GM23338 (cell line): Measurements from ENCODE around the gene PTPRS. TPM values are rescaled to one million over a fixed set of nuclear protein-coding genes. Genes with fewer than 3 reads are reported as not detected.

Experiments
- ATAC-seq: fragments of 200-7000 bp; cut with Tn5 transposase; 3 replicates; pipeline ENCODE4 v1.9.1; 2020
- DNase-seq: peaks from one replicate; pipeline ENCODE4 v3.0.0-alpha.2; 2015; ENCODE audit warnings: low spot score
- H2AFZ ChIP-seq: fragments of 200-600 bp; sonication (generic); 2 replicates; pipeline ENCODE4 v1.8.0; 2016; ENCODE audit warnings: antibody characterized with exemption, mild to moderate bottlenecking, moderate library complexity
- H3F3A ChIP-seq: fragments of 200-600 bp; sonication (generic); replicated peaks from 2 replicates; pipeline ENCODE4 v1.8.0; 2017; ENCODE audit warnings: antibody characterized with exemption, mixed run types, low read depth
- H3K27ac ChIP-seq: fragments of 200-600 bp; sonication (generic); 2 replicates; pipeline ENCODE4 v1.6.1; 2016; ENCODE audit warnings: low read depth
- H3K27me3 ChIP-seq: fragments of 200-600 bp; sonication (generic); 2 replicates; pipeline ENCODE4 v1.8.0; 2016; ENCODE audit warnings: mild to moderate bottlenecking, mixed run types, moderate library complexity; ENCODE audit not compliant: insufficient read depth
- H3K36me3 ChIP-seq: fragments of 200-600 bp; sonication (generic); 2 replicates; pipeline ENCODE4 v1.8.0; 2016; ENCODE audit warnings: mild to moderate bottlenecking; ENCODE audit not compliant: insufficient read depth
- H3K4me1 ChIP-seq: fragments of 200-600 bp; sonication (generic); 2 replicates; pipeline ENCODE4 v1.8.0; 2016; ENCODE audit warnings: mild to moderate bottlenecking, moderate library complexity; ENCODE audit not compliant: insufficient read depth
- H3K4me2 ChIP-seq: fragments of 200-600 bp; sonication (generic); 2 replicates; pipeline ENCODE4 v1.7.1; 2017; ENCODE audit warnings: mixed run types
- H3K4me3 ChIP-seq: fragments of 200-600 bp; sonication (generic); 2 replicates; pipeline ENCODE4 v1.6.1; 2016; ENCODE audit warnings: mixed run types
- H3K79me2 ChIP-seq: fragments of 200-600 bp; sonication (generic); replicated peaks from 2 replicates; pipeline ENCODE4 v1.8.0; 2017; ENCODE audit warnings: mild to moderate bottlenecking; ENCODE audit not compliant: insufficient read depth
- H3K9me2 ChIP-seq: fragments of 200-600 bp; sonication (generic); 2 replicates; pipeline ENCODE4 v1.8.0; 2017; ENCODE audit not compliant: insufficient read depth
- H4K20me1 ChIP-seq: fragments of 200-600 bp; sonication (generic); replicated peaks from 2 replicates; pipeline ENCODE4 v1.8.0; 2017; ENCODE audit warnings: mild to moderate bottlenecking; ENCODE audit not compliant: insufficient read depth
- H3K27ac Mint-ChIP-seq: 2 replicates; pipeline ENCODE4 v1.8.0; 2020; ENCODE audit warnings: inconsistent platforms, mild to moderate bottlenecking, moderate library complexity, mixed read lengths
- H3K27me3 Mint-ChIP-seq: 3 replicates; pipeline ENCODE4 v1.8.0; 2022; ENCODE audit warnings: low read depth, mild to moderate bottlenecking, moderate library complexity, mixed read lengths, inconsistent platforms; ENCODE audit not compliant: insufficient read depth, poor library complexity
- H3K36me3 Mint-ChIP-seq: 3 replicates; pipeline ENCODE4 v1.8.0; 2021; ENCODE audit warnings: low read depth, mild to moderate bottlenecking, inconsistent platforms, moderate library complexity, mixed read lengths
- H3K4me1 Mint-ChIP-seq: 3 replicates; pipeline ENCODE4 v1.8.0; 2020; ENCODE audit warnings: mild to moderate bottlenecking, inconsistent platforms, mixed read lengths
- H3K4me3 Mint-ChIP-seq: 3 replicates; pipeline ENCODE4 v1.8.0; 2021; ENCODE audit warnings: moderate library complexity, mild to moderate bottlenecking, inconsistent platforms, mixed read lengths
- H3K9me3 Mint-ChIP-seq: 3 replicates; pipeline ENCODE4 v1.8.0; 2020; ENCODE audit warnings: moderate library complexity, mild to moderate bottlenecking, inconsistent platforms, mixed read lengths
- CTCF ChIP-seq, 2 experiments: fragments of 200-600 bp in 1 of 2; sonication (generic) in 1 of 2; conservative IDR thresholded peaks; 2 replicates each; pipeline versions ENCODE4 v1.5.1 to v1.6.1; 2016 to 2017; ENCODE audit warnings: antibody characterized with exemption in 2 of 2, low read depth in 2 of 2, mild to moderate bottlenecking in 2 of 2, moderate library complexity in 1 of 2
- EZH2 ChIP-seq: fragments of 200-600 bp; sonication (generic); IDR thresholded peaks from one replicate; pipeline ENCODE4 v1.8.0; 2017; ENCODE audit warnings: antibody characterized with exemption, mild to moderate bottlenecking, low read depth; ENCODE audit not compliant: unreplicated experiment
- NANOG ChIP-seq: IDR thresholded peaks from 2 replicates; pipeline ENCODE4 v1.6.1; 2016; ENCODE audit warnings: antibody characterized with exemption, borderline replicate concordance
- POLR2AphosphoS5 ChIP-seq: IDR thresholded peaks from 2 replicates; pipeline ENCODE4 v1.6.1; 2016; ENCODE audit warnings: antibody characterized with exemption, low read depth
- REST ChIP-seq: IDR thresholded peaks from one replicate; pipeline ENCODE4 v1.6.1; 2018; ENCODE audit warnings: antibody characterized with exemption; ENCODE audit not compliant: unreplicated experiment
- STAT1 ChIP-seq: IDR thresholded peaks from one replicate; pipeline ENCODE4 v1.6.1; 2016; ENCODE audit warnings: antibody characterized with exemption; ENCODE audit not compliant: unreplicated experiment
- polyA plus RNA-seq: library from polyadenylated mRNA; unstranded; fragments of >200 nt; fragmentation: Nextera tagmentation; extraction: Ambion mirVana; gene quantifications from 2 replicates; pipeline ENCODE4 v1.2.1, GENCODE V29; 2016
- total RNA-seq: library from RNA; depleted of rRNA; stranded (reverse); fragments of >200 nt; shearing (Covaris generic); gene quantifications from 2 replicates; pipeline ENCODE4 v1.2.3, GENCODE V29; 2014

PTPRS gene
- total and polyA plus RNA-seq, 2 experiments from 2014 or later: 20.7 to 290 TPM

GRCh38 chr19:5380215-5380919 is 39.8 kb upstream of the PTPRS start (continued):
- TF ChIP-seq EZH2 (no peak), POLR2AphosphoS5 (no peak), REST (no peak)

- no peak for DNase-seq
Observed at GRCh38 chr19:5376928-5377327, 36.3 kb upstream of the PTPRS start.

More at GRCh38 chr19:5376928-5377327, 36.3 kb upstream of the PTPRS start:
- H3K27me3 ChIP-seq: no peaks in the 10 kb centered on the region
- H2AFZ ChIP-seq: no peak overlapping the region
- H3K4me1 Mint-ChIP-seq: no peaks in the 10 kb centered on the region
- peaks cover 4% of the 10 kb centered on the region for H3K36me3 Mint-ChIP-seq
- no peak overlapping the region for H3K27ac ChIP-seq
- 0 out of 2 replicates have a peak, but pooled peaks cover 3% of the 10 kb centered on the region for H3F3A ChIP-seq
- no peak overlapping the region for H3K27ac Mint-ChIP-seq
- no peaks in the 10 kb centered on the region for H3K36me3 ChIP-seq
- TF ChIP-seq STAT1 (no peak), CTCF (conservative IDR thresholded peaks at IDR 0.05; ENCODE audit: low read depth in 2 of 2) (no peak), REST (no peak), NANOG (no peak)
- no peak overlapping the region for H3K4me3 Mint-ChIP-seq
- H3K27me3 Mint-ChIP-seq: peaks cover 12% of the 10 kb centered on the region
- no peaks in the 10 kb centered on the region for H3K4me1 ChIP-seq
- no peak overlapping the region for H3K4me3 ChIP-seq
- no peak for ATAC-seq
- no peak overlapping the region for H3K4me2 ChIP-seq
- H3K79me2 ChIP-seq: no peaks in the 10 kb centered on the region
- no peaks in the 10 kb centered on the region for H3K9me2 ChIP-seq
- H3K9me3 Mint-ChIP-seq: peaks cover 12% of the 10 kb centered on the region
- no peaks in the 10 kb centered on the region for H4K20me1 ChIP-seq
